GM23338 (cell line): ENCODE data around the gene CACNA1C. TPM values are rescaled to one million over a fixed set of nuclear protein-coding genes. Genes with fewer than 3 reads are reported as not detected.

ENCODE experiments used
- ATAC-seq: fragments of 200-7000 bp; cut with Tn5 transposase; 3 replicates; pipeline ENCODE4 v1.9.1; 2020
- DNase-seq: peaks from one replicate; pipeline ENCODE4 v3.0.0-alpha.2; 2015; ENCODE audit warnings: low spot score
- H2AFZ ChIP-seq: fragments of 200-600 bp; sonication (generic); 2 replicates; pipeline ENCODE4 v1.8.0; 2016; ENCODE audit warnings: antibody characterized with exemption, mild to moderate bottlenecking, moderate library complexity
- H3F3A ChIP-seq: fragments of 200-600 bp; sonication (generic); replicated peaks from 2 replicates; pipeline ENCODE4 v1.8.0; 2017; ENCODE audit warnings: antibody characterized with exemption, mixed run types, low read depth
- H3K27ac ChIP-seq: fragments of 200-600 bp; sonication (generic); 2 replicates; pipeline ENCODE4 v1.6.1; 2016; ENCODE audit warnings: low read depth
- H3K27me3 ChIP-seq: fragments of 200-600 bp; sonication (generic); 2 replicates; pipeline ENCODE4 v1.8.0; 2016; ENCODE audit warnings: mild to moderate bottlenecking, mixed run types, moderate library complexity; ENCODE audit not compliant: insufficient read depth
- H3K36me3 ChIP-seq: fragments of 200-600 bp; sonication (generic); 2 replicates; pipeline ENCODE4 v1.8.0; 2016; ENCODE audit warnings: mild to moderate bottlenecking; ENCODE audit not compliant: insufficient read depth
- H3K4me1 ChIP-seq: fragments of 200-600 bp; sonication (generic); 2 replicates; pipeline ENCODE4 v1.8.0; 2016; ENCODE audit warnings: mild to moderate bottlenecking, moderate library complexity; ENCODE audit not compliant: insufficient read depth
- H3K4me2 ChIP-seq: fragments of 200-600 bp; sonication (generic); 2 replicates; pipeline ENCODE4 v1.7.1; 2017; ENCODE audit warnings: mixed run types
- H3K4me3 ChIP-seq: fragments of 200-600 bp; sonication (generic); 2 replicates; pipeline ENCODE4 v1.6.1; 2016; ENCODE audit warnings: mixed run types
- H3K79me2 ChIP-seq: fragments of 200-600 bp; sonication (generic); replicated peaks from 2 replicates; pipeline ENCODE4 v1.8.0; 2017; ENCODE audit warnings: mild to moderate bottlenecking; ENCODE audit not compliant: insufficient read depth
- H3K9me2 ChIP-seq: fragments of 200-600 bp; sonication (generic); 2 replicates; pipeline ENCODE4 v1.8.0; 2017; ENCODE audit not compliant: insufficient read depth
- H4K20me1 ChIP-seq: fragments of 200-600 bp; sonication (generic); replicated peaks from 2 replicates; pipeline ENCODE4 v1.8.0; 2017; ENCODE audit warnings: mild to moderate bottlenecking; ENCODE audit not compliant: insufficient read depth
- H3K27ac Mint-ChIP-seq: 2 replicates; pipeline ENCODE4 v1.8.0; 2020; ENCODE audit warnings: inconsistent platforms, mild to moderate bottlenecking, moderate library complexity, mixed read lengths
- H3K27me3 Mint-ChIP-seq: 3 replicates; pipeline ENCODE4 v1.8.0; 2022; ENCODE audit warnings: low read depth, mild to moderate bottlenecking, moderate library complexity, mixed read lengths, inconsistent platforms; ENCODE audit not compliant: insufficient read depth, poor library complexity
- H3K36me3 Mint-ChIP-seq: 3 replicates; pipeline ENCODE4 v1.8.0; 2021; ENCODE audit warnings: low read depth, mild to moderate bottlenecking, inconsistent platforms, moderate library complexity, mixed read lengths
- H3K4me1 Mint-ChIP-seq: 3 replicates; pipeline ENCODE4 v1.8.0; 2020; ENCODE audit warnings: mild to moderate bottlenecking, inconsistent platforms, mixed read lengths
- H3K4me3 Mint-ChIP-seq: 3 replicates; pipeline ENCODE4 v1.8.0; 2021; ENCODE audit warnings: moderate library complexity, mild to moderate bottlenecking, inconsistent platforms, mixed read lengths
- H3K9me3 Mint-ChIP-seq: 3 replicates; pipeline ENCODE4 v1.8.0; 2020; ENCODE audit warnings: moderate library complexity, mild to moderate bottlenecking, inconsistent platforms, mixed read lengths
- CREB1 ChIP-seq: fragments of 250-450 bp; sonication (Bioruptor Pico); IDR thresholded peaks from 2 replicates; pipeline ENCODE4 v1.5.0; 2020; ENCODE audit warnings: low read depth, mild to moderate bottlenecking, moderate library complexity
- CTCF ChIP-seq, 2 experiments: fragments of 200-600 bp in 1 of 2; sonication (generic) in 1 of 2; conservative IDR thresholded peaks; 2 replicates each; pipeline versions ENCODE4 v1.5.1 to v1.6.1; 2016 to 2017; ENCODE audit warnings: antibody characterized with exemption in 2 of 2, low read depth in 2 of 2, mild to moderate bottlenecking in 2 of 2, moderate library complexity in 1 of 2
- ETS1 ChIP-seq: IDR thresholded peaks from 2 replicates; pipeline ENCODE4 v1.6.1; 2016; ENCODE audit warnings: antibody characterized with exemption
- EZH2 ChIP-seq: fragments of 200-600 bp; sonication (generic); IDR thresholded peaks from one replicate; pipeline ENCODE4 v1.8.0; 2017; ENCODE audit warnings: antibody characterized with exemption, mild to moderate bottlenecking, low read depth; ENCODE audit not compliant: unreplicated experiment
- EZH2phosphoT487 ChIP-seq: fragments of 200-600 bp; sonication (generic); IDR thresholded peaks from one replicate; pipeline ENCODE4 v1.8.1; 2018; ENCODE audit warnings: antibody characterized with exemption; ENCODE audit not compliant: unreplicated experiment
- JUNB ChIP-seq: IDR thresholded peaks from one replicate; pipeline ENCODE4 v1.6.1; 2016; ENCODE audit warnings: antibody characterized with exemption; ENCODE audit not compliant: unreplicated experiment
- NANOG ChIP-seq: IDR thresholded peaks from 2 replicates; pipeline ENCODE4 v1.6.1; 2016; ENCODE audit warnings: antibody characterized with exemption, borderline replicate concordance
- POLR2AphosphoS5 ChIP-seq: IDR thresholded peaks from 2 replicates; pipeline ENCODE4 v1.6.1; 2016; ENCODE audit warnings: antibody characterized with exemption, low read depth
- STAT1 ChIP-seq: IDR thresholded peaks from one replicate; pipeline ENCODE4 v1.6.1; 2016; ENCODE audit warnings: antibody characterized with exemption; ENCODE audit not compliant: unreplicated experiment
- ZNF114 ChIP-seq: fragments of 250-450 bp; sonication (Bioruptor Pico); IDR thresholded peaks from 2 replicates; pipeline ENCODE4 v1.5.0; 2020; ENCODE audit warnings: mild to moderate bottlenecking, moderate library complexity
- ZNF331 ChIP-seq: fragments of 250-450 bp; sonication (Bioruptor Pico); IDR thresholded peaks from 2 replicates; pipeline ENCODE4 v1.5.0; 2020; ENCODE audit warnings: low read depth, mild to moderate bottlenecking, moderate library complexity
- polyA plus RNA-seq: library from polyadenylated mRNA; unstranded; fragments of >200 nt; fragmentation: Nextera tagmentation; extraction: Ambion mirVana; gene quantifications from 2 replicates; pipeline ENCODE4 v1.2.1, GENCODE V29; 2016
- total RNA-seq: library from RNA; depleted of rRNA; stranded (reverse); fragments of >200 nt; shearing (Covaris generic); gene quantifications from 2 replicates; pipeline ENCODE4 v1.2.3, GENCODE V29; 2014
- TF ChIP-seq, protein P1 (sequence below): IDR thresholded peaks from one replicate; pipeline ENCODE4 v1.6.1; 2018; ENCODE audit warnings: antibody characterized with exemption; ENCODE audit not compliant: unreplicated experiment
- TF ChIP-seq, protein P2 (sequence below): fragments of 250-450 bp; sonication (Bioruptor Pico); IDR thresholded peaks from 2 replicates; pipeline ENCODE4 v1.5.0; 2020; ENCODE audit warnings: mild to moderate bottlenecking, moderate library complexity

CACNA1C gene
- total and polyA plus RNA-seq, 2 experiments from 2014 or later, result 0.78 to 2.1 TPM

DNA sequence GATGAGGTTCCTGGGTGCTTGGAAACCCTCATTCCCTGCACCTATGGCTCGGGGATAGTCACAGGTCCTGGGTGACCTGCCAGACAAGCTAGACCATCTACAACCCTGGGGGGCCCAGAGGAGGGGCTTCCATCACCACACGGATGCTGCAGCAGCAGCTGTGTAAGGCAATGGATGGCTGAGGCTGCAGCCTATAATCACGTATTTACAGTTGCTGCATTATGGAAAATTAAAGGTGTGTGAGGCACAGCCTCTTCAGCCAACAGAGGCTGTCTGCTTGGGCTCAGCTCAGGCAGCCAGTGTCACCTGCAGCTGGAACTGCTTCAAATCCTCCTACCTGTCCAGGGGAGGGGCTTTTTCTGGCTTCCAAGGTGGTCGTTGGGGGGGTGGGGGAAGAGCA lies 268.1 kb downstream of the CACNA1C start:
- H4K20me1 ChIP-seq, result no peaks in the 10 kb centered on the region
- no peaks in the 10 kb centered on the region for H3K79me2 ChIP-seq
- no peak overlapping the region for H3K4me3 Mint-ChIP-seq
- no peak overlapping the region for H3K4me2 ChIP-seq
- TF ChIP-seq, protein P1, sequence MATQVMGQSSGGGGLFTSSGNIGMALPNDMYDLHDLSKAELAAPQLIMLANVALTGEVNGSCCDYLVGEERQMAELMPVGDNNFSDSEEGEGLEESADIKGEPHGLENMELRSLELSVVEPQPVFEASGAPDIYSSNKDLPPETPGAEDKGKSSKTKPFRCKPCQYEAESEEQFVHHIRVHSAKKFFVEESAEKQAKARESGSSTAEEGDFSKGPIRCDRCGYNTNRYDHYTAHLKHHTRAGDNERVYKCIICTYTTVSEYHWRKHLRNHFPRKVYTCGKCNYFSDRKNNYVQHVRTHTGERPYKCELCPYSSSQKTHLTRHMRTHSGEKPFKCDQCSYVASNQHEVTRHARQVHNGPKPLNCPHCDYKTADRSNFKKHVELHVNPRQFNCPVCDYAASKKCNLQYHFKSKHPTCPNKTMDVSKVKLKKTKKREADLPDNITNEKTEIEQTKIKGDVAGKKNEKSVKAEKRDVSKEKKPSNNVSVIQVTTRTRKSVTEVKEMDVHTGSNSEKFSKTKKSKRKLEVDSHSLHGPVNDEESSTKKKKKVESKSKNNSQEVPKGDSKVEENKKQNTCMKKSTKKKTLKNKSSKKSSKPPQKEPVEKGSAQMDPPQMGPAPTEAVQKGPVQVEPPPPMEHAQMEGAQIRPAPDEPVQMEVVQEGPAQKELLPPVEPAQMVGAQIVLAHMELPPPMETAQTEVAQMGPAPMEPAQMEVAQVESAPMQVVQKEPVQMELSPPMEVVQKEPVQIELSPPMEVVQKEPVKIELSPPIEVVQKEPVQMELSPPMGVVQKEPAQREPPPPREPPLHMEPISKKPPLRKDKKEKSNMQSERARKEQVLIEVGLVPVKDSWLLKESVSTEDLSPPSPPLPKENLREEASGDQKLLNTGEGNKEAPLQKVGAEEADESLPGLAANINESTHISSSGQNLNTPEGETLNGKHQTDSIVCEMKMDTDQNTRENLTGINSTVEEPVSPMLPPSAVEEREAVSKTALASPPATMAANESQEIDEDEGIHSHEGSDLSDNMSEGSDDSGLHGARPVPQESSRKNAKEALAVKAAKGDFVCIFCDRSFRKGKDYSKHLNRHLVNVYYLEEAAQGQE, result no peak
- no peak for TF ChIP-seq CREB1 (CRISPR knock-in tag)
- no peak for TF ChIP-seq CTCF (conservative IDR thresholded peaks at IDR 0.05; ENCODE audit: low read depth in 2 of 2)
- TF ChIP-seq JUNB, result no peak
- TF ChIP-seq ZNF114 (CRISPR knock-in tag), result no peak
- no peak for TF ChIP-seq ZNF331 (CRISPR knock-in tag)
- TF ChIP-seq EZH2, result no peak
- TF ChIP-seq, protein P2, sequence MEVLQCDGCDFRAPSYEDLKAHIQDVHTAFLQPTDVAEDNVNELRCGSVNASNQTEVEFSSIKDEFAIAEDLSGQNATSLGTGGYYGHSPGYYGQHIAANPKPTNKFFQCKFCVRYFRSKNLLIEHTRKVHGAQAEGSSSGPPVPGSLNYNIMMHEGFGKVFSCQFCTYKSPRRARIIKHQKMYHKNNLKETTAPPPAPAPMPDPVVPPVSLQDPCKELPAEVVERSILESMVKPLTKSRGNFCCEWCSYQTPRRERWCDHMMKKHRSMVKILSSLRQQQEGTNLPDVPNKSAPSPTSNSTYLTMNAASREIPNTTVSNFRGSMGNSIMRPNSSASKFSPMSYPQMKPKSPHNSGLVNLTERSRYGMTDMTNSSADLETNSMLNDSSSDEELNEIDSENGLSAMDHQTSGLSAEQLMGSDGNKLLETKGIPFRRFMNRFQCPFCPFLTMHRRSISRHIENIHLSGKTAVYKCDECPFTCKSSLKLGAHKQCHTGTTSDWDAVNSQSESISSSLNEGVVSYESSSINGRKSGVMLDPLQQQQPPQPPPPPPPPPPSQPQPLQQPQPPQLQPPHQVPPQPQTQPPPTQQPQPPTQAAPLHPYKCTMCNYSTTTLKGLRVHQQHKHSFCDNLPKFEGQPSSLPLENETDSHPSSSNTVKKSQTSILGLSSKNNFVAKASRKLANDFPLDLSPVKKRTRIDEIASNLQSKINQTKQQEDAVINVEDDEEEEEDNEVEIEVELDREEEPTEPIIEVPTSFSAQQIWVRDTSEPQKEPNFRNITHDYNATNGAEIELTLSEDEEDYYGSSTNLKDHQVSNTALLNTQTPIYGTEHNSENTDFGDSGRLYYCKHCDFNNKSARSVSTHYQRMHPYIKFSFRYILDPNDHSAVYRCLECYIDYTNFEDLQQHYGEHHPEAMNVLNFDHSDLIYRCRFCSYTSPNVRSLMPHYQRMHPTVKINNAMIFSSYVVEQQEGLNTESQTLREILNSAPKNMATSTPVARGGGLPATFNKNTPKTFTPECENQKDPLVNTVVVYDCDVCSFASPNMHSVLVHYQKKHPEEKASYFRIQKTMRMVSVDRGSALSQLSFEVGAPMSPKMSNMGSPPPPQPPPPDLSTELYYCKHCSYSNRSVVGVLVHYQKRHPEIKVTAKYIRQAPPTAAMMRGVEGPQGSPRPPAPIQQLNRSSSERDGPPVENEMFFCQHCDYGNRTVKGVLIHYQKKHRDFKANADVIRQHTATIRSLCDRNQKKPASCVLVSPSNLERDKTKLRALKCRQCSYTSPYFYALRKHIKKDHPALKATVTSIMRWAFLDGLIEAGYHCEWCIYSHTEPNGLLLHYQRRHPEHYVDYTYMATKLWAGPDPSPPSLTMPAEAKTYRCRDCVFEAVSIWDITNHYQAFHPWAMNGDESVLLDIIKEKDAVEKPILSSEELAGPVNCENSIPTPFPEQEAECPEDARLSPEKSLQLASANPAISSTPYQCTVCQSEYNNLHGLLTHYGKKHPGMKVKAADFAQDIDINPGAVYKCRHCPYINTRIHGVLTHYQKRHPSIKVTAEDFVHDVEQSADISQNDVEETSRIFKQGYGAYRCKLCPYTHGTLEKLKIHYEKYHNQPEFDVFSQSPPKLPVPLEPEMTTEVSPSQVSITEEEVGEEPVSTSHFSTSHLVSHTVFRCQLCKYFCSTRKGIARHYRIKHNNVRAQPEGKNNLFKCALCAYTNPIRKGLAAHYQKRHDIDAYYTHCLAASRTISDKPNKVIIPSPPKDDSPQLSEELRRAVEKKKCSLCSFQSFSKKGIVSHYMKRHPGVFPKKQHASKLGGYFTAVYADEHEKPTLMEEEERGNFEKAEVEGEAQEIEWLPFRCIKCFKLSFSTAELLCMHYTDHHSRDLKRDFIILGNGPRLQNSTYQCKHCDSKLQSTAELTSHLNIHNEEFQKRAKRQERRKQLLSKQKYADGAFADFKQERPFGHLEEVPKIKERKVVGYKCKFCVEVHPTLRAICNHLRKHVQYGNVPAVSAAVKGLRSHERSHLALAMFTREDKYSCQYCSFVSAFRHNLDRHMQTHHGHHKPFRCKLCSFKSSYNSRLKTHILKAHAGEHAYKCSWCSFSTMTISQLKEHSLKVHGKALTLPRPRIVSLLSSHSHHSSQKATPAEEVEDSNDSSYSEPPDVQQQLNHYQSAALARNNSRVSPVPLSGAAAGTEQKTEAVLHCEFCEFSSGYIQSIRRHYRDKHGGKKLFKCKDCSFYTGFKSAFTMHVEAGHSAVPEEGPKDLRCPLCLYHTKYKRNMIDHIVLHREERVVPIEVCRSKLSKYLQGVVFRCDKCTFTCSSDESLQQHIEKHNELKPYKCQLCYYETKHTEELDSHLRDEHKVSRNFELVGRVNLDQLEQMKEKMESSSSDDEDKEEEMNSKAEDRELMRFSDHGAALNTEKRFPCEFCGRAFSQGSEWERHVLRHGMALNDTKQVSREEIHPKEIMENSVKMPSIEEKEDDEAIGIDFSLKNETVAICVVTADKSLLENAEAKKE (CRISPR knock-in tag), result no peak
- TF ChIP-seq ETS1, result no peak
- no peak for TF ChIP-seq EZH2phosphoT487
- no peak for TF ChIP-seq STAT1
- TF ChIP-seq POLR2AphosphoS5, result no peak
- no peak for TF ChIP-seq NANOG
- H3K27ac Mint-ChIP-seq, result no peak overlapping the region
- peaks cover 2% of the 10 kb centered on the region for H3K4me1 Mint-ChIP-seq
- no peaks in the 10 kb centered on the region for H3K27me3 ChIP-seq
- peaks cover 4% of the 10 kb centered on the region for H3K27me3 Mint-ChIP-seq
- H3K9me2 ChIP-seq, result no peaks in the 10 kb centered on the region
- H3K27ac ChIP-seq, result no peak overlapping the region
- no peaks in the 10 kb centered on the region for H3K36me3 Mint-ChIP-seq
- H3K4me3 ChIP-seq, result no peak overlapping the region
- DNase-seq, result no peak
- H3K36me3 ChIP-seq, result no peaks in the 10 kb centered on the region
- no peaks in the 10 kb centered on the region for H3K9me3 Mint-ChIP-seq
- no peak overlapping the region for H2AFZ ChIP-seq
- no peak for ATAC-seq
- no peaks in the 10 kb centered on the region for H3K4me1 ChIP-seq
- H3F3A ChIP-seq, result no peaks in the 10 kb centered on the region
